GM21786 (cell line): ENCODE data around the gene MINAR2.

Experiments
- ATAC-seq: cut with Tn5 transposase; IDR thresholded peaks from one replicate; pipeline ENCODE4 v1.9.1; 2021; ENCODE audit not compliant: unreplicated experiment

The MINAR2 gene

GRCh38 chr5:129771058-129771838 is 23.4 kb downstream of the MINAR2 start:
- ATAC-seq = peak; percentile 61

- no peak for ATAC-seq
Measured at GRCh38 chr5:129773376-129773775, 25.5 kb downstream of the MINAR2 start.

DNA sequence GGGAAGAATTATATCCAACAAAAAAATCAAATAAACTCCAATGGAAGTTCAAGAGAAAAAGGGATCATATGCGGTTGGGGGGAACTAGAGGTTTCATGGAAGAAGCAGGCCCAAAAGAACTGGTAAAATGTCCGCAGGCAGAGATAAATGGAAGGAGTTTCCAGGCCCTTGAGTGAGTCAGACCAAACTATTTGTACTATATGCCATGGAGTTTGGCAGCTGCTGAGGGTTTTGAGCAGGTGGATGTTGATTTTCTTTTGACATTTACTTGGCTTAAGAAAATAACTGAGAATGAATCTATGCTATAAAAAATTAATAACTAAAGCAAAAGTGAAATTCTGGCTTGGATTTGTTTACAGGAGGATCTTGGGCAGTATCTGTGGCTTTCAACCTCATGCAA is 33.7 kb downstream of the MINAR2 start:
- ATAC-seq = no peak

- ATAC-seq = no peak
Measured at GRCh38 chr5:129803403-129803802, 55.5 kb downstream of the MINAR2 start.

GRCh38 chr5:129804705-129805104 is 56.8 kb downstream of the MINAR2 start:
- no peak for ATAC-seq

- no peak for ATAC-seq
Measured at GRCh38 chr5:129807162-129807814, 59.4 kb downstream of the MINAR2 start.
